Measurements from ENCODE around the gene ADGRF4.

GRCh38 chr6:47661960-47662359 lies 36.4 kb upstream of the ADGRF4 start:
- TF ChIP-seq POLR2A (IDR thresholded peaks at IDR 0.05; ENCODE audit: low read depth, low read length) = no peak
- TF ChIP-seq POLR2AphosphoS5 (IDR thresholded peaks at IDR 0.05; ENCODE audit: low read depth, low read length) = no peak

Measured in GM12892 (cell line).